Renal cortical epithelial cell (primary cell): ENCODE measurements around the gene FRMD6. TPM values are rescaled to one million over a fixed set of nuclear protein-coding genes. Genes with fewer than 3 reads are reported as not detected.

Source experiments
- DNase-seq: peaks from one replicate; pipeline ENCODE4 v3.0.0-alpha.2; 2011; ENCODE audit warnings: low read depth
- total RNA-seq: library from RNA; depleted of rRNA; stranded (reverse); fragments of >200 nt; gene quantifications from 2 replicates; pipeline ENCODE4 v1.2.3, GENCODE V29; 2014

Gene FRMD6
- total RNA-seq, 1 donor from 2014 or later: 88.8 TPM

- DNase-seq: peak; percentile 51
These were observed 15.1 kb downstream of the FRMD6 start for GRCh38 chr14:51666826-51667225.

- DNase-seq: no peak
These were observed 17.2 kb downstream of the FRMD6 start for GRCh38 chr14:51668870-51669269.

GRCh38 chr14:51674294-51675002 is 22.7 kb downstream of the FRMD6 start:
- peak; percentile 80 for DNase-seq

GRCh38 chr14:51676549-51676948 is 24.8 kb downstream of the FRMD6 start:
- DNase-seq: peak; percentile 36

- peak; percentile 32 for DNase-seq
These were observed 25.6 kb downstream of the FRMD6 start for GRCh38 chr14:51677266-51677665.

GRCh38 chr14:51677738-51678137 is 26.0 kb downstream of the FRMD6 start:
- no peak for DNase-seq

- DNase-seq: no peak
These were observed 28.3 kb downstream of the FRMD6 start for GRCh38 chr14:51680031-51680430.

GRCh38 chr14:51681411-51681810 is 29.7 kb downstream of the FRMD6 start:
- no peak for DNase-seq

GRCh38 chr14:51682411-51682810 is 30.7 kb downstream of the FRMD6 start:
- no peak for DNase-seq

- peak; percentile 14 for DNase-seq
These were observed 33.0 kb downstream of the FRMD6 start for GRCh38 chr14:51684760-51685159.

GRCh38 chr14:51691176-51691575 is 39.5 kb downstream of the FRMD6 start:
- no peak for DNase-seq

GRCh38 chr14:51692646-51693045 is 40.9 kb downstream of the FRMD6 start:
- DNase-seq: no peak

- DNase-seq: no peak
These were observed 46.1 kb downstream of the FRMD6 start for GRCh38 chr14:51697848-51698247.

GRCh38 chr14:51701951-51702350 is 50.2 kb downstream of the FRMD6 start:
- no peak for DNase-seq

GRCh38 chr14:51703787-51704186 is 52.1 kb downstream of the FRMD6 start:
- DNase-seq: no peak

GRCh38 chr14:51704545-51704944 is 52.8 kb downstream of the FRMD6 start:
- no peak for DNase-seq

- no peak for DNase-seq
These were observed 55.6 kb downstream of the FRMD6 start for GRCh38 chr14:51707327-51707726.

GRCh38 chr14:51711505-51711904 is 59.8 kb downstream of the FRMD6 start:
- DNase-seq: no peak

- no peak for DNase-seq
These were observed 63.5 kb downstream of the FRMD6 start for GRCh38 chr14:51715250-51715649.

GRCh38 chr14:51715742-51716141 is 64.0 kb downstream of the FRMD6 start:
- DNase-seq: no peak

- peak; percentile 8 for DNase-seq
These were observed 64.9 kb downstream of the FRMD6 start for GRCh38 chr14:51716610-51717009.

GRCh38 chr14:51717766-51718165 is 66.1 kb downstream of the FRMD6 start:
- DNase-seq: no peak

GRCh38 chr14:51719955-51720354 is 68.2 kb downstream of the FRMD6 start:
- DNase-seq: peak; percentile 14

- no peak for DNase-seq
These were observed 72.3 kb downstream of the FRMD6 start for GRCh38 chr14:51723990-51724389.
